GM12865 (cell line): ENCODE results near the gene MCC.

Source experiments
- DNase-seq: peaks from one replicate; pipeline ENCODE4 v3.0.0; 2010; ENCODE audit warnings: low read depth
- H3K4me3 ChIP-seq: 2 replicates; pipeline ENCODE4 v1.5.1; 2011; ENCODE audit warnings: mild to moderate bottlenecking, low read depth, low read length, control low read depth
- TF ChIP-seq, protein P1 (sequence below): IDR thresholded peaks from 2 replicates; pipeline ENCODE4 v1.5.1; 2011; ENCODE audit warnings: low read length, control low read depth, low read depth, inconsistent platforms; ENCODE audit not compliant: insufficient read depth; ENCODE audit errors: missing control alignments

The MCC gene

DNA sequence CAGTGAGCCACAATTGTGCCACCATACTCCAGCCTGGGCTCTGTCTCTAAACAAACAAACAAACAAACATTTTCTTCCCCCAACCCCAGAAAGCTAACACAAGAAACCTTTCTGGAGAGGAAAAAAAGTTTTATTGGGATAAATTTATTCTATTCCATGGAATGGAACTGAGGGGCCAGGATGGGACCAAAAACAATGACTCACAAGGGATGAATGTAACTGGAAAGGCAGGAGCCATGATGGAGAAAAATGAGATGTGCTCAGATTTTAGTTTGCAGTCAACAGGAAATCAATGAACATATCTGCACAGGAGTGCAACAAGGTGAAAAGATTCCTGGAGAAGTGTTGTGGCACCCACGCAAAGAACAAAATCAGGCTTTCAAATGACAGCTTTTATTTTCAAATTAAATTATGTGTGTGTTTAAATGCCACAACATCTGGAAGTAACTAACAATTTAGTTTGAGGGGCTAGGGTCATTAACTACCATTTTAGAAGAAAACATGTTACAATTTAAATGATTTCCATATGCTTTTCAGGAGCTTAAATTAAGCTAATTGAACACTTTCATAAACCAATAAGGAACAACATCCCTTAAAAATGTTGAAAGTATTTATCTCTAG, 262.0 kb downstream of the MCC start:
- DNase-seq = no peak
- TF ChIP-seq, protein P1, sequence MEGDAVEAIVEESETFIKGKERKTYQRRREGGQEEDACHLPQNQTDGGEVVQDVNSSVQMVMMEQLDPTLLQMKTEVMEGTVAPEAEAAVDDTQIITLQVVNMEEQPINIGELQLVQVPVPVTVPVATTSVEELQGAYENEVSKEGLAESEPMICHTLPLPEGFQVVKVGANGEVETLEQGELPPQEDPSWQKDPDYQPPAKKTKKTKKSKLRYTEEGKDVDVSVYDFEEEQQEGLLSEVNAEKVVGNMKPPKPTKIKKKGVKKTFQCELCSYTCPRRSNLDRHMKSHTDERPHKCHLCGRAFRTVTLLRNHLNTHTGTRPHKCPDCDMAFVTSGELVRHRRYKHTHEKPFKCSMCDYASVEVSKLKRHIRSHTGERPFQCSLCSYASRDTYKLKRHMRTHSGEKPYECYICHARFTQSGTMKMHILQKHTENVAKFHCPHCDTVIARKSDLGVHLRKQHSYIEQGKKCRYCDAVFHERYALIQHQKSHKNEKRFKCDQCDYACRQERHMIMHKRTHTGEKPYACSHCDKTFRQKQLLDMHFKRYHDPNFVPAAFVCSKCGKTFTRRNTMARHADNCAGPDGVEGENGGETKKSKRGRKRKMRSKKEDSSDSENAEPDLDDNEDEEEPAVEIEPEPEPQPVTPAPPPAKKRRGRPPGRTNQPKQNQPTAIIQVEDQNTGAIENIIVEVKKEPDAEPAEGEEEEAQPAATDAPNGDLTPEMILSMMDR = no peak
- H3K4me3 ChIP-seq = no peak overlapping the region

DNA sequence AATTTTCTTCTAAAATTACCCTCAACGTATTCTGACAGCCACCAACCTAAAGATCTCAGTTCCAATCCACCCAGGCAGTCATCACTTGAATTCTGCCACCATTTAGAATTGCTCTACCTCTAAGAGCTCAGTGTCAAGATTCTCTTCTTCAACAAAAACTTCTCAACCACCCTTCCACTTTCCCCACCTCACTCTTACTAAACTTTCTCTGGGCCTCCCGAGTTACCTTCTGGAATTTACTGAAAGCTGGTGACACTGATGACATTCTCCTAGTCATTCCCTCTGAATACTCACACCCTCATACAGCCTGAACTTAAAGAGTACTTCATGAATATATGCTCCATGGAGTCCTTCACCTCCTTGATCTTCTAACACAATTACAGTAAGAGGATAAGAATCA, 263.0 kb downstream of the MCC start:
- no peak for DNase-seq
- TF ChIP-seq, protein P1 = no peak
- no peak overlapping the region for H3K4me3 ChIP-seq

DNA sequence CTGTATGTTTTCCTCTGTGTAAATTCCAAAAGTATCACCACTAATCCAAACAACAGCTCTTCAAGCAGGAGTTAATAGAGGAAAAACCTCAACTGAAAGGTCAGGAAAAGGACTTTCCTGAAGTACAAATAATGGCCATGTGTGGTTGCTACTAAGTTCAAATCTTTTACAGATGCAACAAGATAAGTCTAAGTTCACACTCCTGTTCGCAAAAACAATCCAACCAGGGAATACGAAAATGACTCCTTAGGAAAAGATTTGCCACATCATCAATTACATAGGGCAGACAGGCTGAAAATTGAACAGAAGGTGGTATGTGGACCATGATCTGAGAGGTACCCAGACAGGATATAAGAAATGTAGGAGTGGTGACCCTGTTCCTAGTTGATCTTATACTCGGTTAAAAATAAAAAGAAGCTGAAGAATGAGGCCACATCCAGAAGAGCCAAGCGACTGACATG, 263.6 kb downstream of the MCC start:
- TF ChIP-seq, protein P1 = no peak
- DNase-seq = no peak

DNA sequence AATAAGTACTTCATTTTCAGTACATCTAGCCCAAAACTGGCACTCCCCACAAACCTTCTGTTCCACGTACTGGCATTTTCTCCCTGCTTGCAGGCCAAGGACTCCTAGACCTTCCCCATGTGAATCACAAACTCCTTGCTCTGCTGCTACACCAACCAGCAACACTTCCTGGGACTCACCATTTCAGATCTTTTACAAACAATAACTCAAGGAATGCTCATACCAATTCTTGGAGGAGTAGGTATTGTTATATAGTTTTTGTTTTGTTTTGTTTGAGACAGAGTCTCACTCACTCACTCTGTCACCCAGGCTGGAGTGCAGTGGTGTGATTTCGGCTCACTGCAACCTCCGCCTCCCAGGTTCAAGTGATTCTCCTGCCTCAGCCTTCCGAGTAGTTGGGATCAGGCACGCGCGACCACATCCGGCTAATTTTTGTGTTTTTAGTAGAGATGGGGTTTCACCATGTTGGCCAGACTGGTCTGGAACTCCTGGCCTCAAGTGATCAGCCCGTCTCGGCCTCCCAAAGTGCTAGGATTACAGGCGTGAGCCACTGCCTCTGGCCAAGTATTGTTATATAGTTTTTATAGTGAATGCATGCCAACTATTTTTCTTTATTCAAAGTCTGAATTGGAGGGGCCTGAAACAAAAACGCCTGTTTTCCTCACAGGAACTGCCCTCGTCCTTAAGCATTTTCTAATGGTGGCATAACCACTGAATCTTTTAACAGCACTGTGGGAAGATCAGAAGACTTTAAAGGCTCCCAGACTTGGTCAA, 264.2 kb downstream of the MCC start:
- TF ChIP-seq, protein P1 = no peak
- DNase-seq = no peak

More for the DNA sequence above, 263.6 kb downstream of the MCC start:
- no peak overlapping the region for H3K4me3 ChIP-seq

DNA sequence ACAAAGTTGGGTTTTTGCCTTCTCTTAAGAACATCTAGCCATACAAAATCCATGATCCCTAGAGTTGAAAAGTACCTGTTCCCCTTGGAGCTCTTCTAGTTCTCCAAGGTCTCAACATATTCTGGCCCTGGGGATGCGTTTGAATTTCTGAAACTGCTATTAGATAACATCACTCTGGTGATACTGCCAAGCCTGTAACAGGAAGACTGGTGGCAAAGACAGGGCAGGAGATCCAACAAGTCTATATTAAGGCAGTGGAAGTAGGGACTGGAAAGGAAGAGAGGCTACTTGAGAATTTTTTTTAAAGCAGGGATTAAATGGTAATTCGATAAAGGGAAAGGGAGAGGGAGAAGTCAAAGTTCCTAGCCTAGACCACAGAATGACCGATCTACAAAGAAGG, 264.9 kb downstream of the MCC start:
- no peak for DNase-seq
- no peak overlapping the region for H3K4me3 ChIP-seq
- TF ChIP-seq, protein P1 = no peak

More for the DNA sequence above, 264.2 kb downstream of the MCC start:
- no peak overlapping the region for H3K4me3 ChIP-seq

DNA sequence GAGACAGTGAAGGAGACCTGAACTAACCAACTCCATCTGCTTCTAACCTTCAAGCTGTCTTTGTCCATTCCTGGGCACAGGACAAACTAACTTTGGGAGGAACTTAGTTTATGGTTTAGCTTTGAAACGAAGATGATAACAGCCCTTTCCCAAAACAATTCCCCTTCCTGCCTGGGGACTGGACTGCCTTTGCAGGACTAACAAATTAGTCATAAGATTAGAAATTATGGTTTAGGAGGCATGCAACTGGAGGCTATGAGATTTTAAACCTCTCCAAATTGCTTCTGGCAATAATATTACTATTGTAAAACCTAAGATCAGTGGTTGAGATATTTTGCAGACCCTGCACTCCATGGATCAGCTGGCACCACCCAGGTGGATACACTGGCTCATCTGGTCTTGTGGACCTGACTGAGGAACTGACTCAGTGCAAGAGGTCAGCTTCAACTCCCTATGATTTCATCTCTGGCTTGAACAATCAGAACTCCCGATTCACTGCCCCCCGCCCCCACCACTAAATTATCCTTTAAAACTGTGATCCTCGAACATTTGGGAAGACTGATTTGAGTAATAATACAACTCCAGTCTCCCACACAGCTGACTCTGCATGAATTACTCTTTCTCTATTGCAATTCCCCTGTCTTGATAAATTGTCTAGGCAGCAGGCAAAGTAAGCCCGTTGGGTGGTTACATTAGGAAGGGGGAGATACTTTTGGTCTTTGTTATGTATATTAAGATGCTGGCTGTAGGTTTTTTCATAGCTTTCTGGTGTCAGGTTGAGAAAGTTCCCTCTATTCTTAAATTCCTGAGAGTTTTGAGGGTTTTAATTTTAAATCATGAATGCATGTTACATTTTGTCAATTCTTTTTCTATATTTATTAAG, 266.7 kb downstream of the MCC start:
- H3K4me3 ChIP-seq = no peak overlapping the region
- TF ChIP-seq, protein P1 = no peak
- DNase-seq = no peak
